Fibroblast of villous mesenchyme (primary cell): Measurements from ENCODE around the gene SMURF2. TPM values are rescaled to one million over a fixed set of nuclear protein-coding genes. Genes with fewer than 3 reads are reported as not detected.

ENCODE experiments used
- DNase-seq: peaks from one replicate; pipeline ENCODE4 v3.0.0-alpha.2; 2010; ENCODE audit warnings: low read depth
- H3K4me3 ChIP-seq: 2 replicates; pipeline ENCODE4 v1.5.1; 2011; ENCODE audit warnings: low read depth, mild to moderate bottlenecking, low read length
- total RNA-seq: library from RNA; depleted of rRNA; stranded (reverse); fragments of >200 nt; gene quantifications from 2 replicates; pipeline ENCODE4 v1.2.3, GENCODE V29; 2012
- TF ChIP-seq, protein P1 (sequence below): IDR thresholded peaks from 2 replicates; pipeline ENCODE4 v1.5.1; 2012; ENCODE audit warnings: low read depth, mild to moderate bottlenecking, low read length; ENCODE audit not compliant: insufficient read depth

SMURF2 gene
- total RNA-seq, 1 donor: 188 TPM

DNA sequence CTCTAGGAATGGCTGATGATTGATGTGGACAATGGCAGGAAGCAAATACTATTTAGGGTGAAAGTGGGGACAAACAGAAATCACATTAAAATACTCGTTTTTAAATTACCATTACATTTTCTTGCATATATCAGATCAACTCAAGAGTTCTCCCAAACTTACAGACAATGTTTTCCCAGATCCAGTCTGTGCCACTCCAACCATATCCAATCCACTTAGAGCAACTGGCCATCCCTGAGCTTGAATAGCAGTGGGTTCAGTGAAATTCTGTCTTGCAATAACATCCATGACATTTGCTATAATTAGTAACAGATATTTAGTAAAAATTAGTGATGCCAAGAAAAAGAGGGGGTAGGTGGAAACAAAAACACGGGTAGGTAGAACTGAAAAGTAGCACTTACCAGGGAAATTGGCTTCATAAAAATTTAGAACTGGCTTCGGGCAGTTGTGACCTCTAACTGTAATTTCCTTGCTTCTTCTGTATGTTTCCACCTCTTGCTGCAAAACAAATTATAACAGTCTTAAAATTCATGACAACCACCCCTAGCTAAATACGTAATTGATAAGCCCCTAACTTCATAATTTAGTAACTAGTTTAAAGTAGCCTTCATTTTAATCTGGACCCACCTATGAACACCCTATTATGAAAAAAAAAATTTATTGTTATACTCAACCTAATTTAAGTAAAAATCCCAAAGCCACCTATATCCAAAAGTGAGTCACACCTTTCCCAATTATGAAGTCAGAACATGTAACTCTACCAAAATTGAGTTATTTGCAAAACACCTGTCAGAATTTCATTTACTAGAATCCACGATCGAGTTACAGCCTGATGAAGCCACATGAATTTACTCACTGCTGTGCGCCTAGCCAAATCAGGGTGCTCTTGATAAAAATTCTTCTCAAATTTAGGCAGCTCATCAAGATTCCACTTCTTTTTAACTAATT, 158.0 kb downstream of the SMURF2 start:
- DNase-seq: peak; percentile 17
- TF ChIP-seq, protein P1, sequence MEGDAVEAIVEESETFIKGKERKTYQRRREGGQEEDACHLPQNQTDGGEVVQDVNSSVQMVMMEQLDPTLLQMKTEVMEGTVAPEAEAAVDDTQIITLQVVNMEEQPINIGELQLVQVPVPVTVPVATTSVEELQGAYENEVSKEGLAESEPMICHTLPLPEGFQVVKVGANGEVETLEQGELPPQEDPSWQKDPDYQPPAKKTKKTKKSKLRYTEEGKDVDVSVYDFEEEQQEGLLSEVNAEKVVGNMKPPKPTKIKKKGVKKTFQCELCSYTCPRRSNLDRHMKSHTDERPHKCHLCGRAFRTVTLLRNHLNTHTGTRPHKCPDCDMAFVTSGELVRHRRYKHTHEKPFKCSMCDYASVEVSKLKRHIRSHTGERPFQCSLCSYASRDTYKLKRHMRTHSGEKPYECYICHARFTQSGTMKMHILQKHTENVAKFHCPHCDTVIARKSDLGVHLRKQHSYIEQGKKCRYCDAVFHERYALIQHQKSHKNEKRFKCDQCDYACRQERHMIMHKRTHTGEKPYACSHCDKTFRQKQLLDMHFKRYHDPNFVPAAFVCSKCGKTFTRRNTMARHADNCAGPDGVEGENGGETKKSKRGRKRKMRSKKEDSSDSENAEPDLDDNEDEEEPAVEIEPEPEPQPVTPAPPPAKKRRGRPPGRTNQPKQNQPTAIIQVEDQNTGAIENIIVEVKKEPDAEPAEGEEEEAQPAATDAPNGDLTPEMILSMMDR: no peak

DNA sequence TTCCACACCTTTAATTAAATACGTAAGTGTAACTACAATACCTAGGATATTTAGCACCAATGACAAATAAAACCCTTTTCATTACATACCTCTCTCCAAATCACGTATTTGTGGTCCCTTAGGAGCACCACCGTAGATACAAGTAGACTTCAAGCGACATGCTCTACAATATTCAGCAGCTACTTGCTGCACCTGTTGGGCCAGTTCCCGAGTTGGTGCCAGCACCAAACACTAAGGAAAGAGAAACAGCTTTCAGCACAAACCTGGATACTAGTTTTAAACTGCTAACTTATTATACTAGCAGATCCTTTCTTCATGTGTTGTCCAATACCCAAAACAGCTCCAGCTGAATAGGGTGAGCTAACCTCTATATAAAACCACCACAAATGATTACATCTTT, 158.8 kb downstream of the SMURF2 start:
- TF ChIP-seq, protein P1: no peak
- peak overlapping the region; percentile 10 for H3K4me3 ChIP-seq
- DNase-seq: no peak

More for the DNA sequence above, 158.0 kb downstream of the SMURF2 start:
- peak overlapping the region; percentile 99 for H3K4me3 ChIP-seq

DNA sequence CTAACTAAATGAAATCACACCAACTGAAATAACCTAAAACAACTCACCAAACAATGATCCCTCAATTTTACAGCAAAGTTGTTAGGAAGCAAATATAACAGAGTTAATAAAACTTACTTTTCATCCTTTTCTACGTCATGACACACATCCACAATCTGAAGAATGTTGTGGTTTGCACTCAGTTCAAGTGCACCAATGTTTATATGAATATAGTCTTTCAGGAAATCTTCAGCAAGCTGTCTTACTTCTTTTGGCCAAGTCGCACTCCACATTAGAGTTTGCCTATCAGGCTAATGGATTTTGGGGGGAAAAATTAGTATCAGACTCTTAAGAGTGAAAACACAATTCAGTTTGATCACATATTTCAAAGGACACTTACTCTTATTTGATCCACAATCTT, 159.3 kb downstream of the SMURF2 start:
- TF ChIP-seq, protein P1: no peak
- no peak overlapping the region for H3K4me3 ChIP-seq
- peak; percentile 52 for DNase-seq

DNA sequence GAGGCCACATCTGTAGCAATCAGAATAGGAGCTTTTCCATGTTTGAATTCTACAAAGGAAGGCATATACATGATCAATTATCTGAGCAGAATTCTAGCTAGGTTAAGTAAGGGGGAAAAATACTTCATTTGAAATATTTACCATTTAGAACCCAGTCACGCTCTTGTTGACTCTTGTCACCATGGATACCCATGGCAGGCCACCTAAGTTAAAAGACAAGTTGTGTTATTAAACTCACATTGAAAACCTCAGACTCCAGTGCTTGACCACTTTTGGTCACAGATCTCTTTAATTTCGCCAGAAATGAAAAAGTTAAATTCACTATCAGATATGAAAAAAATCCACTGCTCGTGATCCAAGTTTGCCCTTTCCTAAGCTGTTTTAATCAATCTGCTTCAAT, 160.1 kb downstream of the SMURF2 start:
- H3K4me3 ChIP-seq: no peak overlapping the region
- no peak for DNase-seq
- TF ChIP-seq, protein P1: no peak

DNA sequence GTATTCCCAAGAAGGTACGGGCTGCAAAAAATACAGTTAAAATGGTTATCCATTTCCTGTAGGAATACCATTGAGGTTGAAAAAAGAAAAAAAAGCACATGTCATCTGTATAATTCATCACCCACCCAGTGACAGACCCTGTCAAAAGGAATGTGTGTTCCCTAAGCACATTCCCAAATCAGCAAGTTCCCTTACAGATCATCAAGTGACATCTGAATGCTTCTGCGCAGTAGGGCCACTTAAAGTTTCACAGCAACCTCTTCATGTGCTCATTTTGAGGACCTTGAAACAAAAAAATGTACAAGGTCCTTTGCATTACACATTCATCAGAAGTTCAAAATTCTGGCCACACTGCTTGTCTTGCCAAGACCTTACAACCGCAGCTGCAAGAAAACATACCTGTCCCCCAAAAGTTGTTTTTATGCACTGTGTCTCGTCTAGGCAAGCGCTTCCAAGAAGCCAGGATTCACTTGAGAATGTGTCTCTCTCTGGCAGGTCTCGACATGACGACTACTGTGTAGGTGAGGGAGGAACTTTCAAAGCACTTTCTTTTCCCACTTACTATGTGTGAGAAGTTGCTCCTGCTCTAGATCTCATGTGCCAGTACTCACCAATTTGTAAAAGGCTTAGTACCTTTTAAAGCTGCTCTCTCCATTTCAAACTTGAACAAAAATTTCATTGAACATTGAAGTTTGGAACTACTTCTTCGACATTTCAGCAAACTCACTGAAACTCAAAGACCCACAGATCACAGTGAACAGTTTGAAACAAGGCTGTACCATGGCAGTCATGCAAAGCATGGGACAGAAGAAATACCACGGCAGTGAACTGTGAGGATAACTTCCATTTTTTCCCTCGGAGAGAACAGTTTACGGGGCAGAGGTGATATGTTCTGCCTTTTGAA, 161.0 kb downstream of the SMURF2 start:
- no peak overlapping the region for H3K4me3 ChIP-seq
- no peak for DNase-seq
- TF ChIP-seq, protein P1: no peak

DNA sequence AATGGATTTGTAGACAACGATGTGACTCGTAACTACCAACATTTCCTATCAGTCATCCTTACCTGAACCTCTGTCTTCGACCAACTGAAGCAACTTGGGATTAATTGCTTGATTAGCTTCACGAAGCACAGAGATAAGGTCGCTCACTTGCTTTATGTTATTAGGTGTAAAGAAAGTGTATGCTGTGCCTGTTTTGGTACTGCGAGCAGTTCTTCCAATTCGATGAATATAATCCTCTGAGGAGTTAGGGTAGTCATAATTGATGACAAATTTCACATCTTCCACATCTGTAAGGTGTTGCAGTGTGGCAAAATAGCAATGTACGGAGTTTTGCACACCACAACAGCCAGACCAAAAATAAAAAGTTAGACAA, 161.6 kb downstream of the SMURF2 start:
- TF ChIP-seq, protein P1: no peak
- no peak overlapping the region for H3K4me3 ChIP-seq
- DNase-seq: no peak
